GM19238 (cell line): ENCODE data around the gene MCTP1.

ENCODE experiments used
- DNase-seq: peaks from one replicate; pipeline ENCODE4 v3.0.0; 2011; ENCODE audit warnings: low spot score; ENCODE audit not compliant: insufficient read length

MCTP1 gene

DNA sequence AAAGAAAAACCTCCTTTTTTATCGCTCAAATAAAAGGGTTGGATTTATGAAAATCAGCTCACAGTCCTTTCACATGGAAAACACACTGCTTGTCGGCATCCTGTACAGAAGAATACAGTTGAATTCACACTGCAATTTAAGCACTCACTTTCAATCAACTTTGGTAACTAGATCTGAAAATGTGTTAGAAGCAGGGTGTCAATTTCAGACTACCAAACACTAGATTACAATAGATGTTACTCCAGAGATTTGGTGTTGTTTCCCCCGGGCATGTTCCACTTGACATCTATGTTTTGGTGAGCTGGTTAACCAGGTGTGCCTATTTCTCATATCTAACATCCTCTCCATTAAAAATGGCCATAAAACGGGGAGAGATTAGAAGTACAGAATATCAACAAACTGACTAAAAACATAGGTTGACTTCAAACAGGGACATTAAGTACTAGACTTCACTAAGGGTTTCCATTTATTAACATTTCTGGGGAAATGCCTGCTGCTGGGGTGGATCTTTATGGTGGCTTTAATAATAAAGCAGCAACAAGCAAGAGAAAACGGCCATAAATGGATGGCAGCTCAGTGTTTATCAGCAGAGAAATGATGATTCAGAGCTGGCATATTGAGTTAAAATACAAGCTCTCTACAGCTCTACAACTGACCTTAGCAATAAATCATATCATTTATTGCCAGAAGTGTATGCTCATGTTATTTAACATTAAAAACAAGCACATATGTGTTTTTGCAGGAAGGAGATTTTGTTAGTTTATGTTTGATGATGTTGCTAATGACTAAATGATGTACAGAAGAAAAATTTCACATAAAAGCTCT is 507.6 kb downstream of the MCTP1 start:
- DNase-seq: no peak

- DNase-seq: no peak
Measured at GRCh38 chr5:94776167-94776566, 508.7 kb downstream of the MCTP1 start.

DNA sequence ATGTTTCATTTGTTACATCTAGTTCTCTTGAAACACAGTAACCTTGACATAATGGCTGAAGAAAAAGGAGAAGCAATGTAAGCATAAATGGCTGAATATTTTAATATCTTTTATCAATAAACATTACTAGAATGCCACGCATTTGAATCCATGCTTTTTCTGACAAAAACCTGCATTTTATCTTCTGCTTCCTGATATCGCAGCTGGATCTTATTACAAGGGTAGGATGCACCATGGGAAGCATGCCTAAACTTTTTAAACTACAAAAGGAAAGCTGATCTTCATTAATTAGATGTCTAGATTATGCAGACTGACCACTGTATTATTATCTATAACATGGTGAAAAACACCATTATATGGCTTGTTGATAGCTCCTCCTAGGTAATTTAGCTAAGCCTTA is 509.8 kb downstream of the MCTP1 start:
- no peak for DNase-seq

- no peak for DNase-seq
Measured at GRCh38 chr5:94771742-94772141, 513.2 kb downstream of the MCTP1 start.

GRCh38 chr5:94769996-94770395 is 514.9 kb downstream of the MCTP1 start:
- DNase-seq: no peak

DNA sequence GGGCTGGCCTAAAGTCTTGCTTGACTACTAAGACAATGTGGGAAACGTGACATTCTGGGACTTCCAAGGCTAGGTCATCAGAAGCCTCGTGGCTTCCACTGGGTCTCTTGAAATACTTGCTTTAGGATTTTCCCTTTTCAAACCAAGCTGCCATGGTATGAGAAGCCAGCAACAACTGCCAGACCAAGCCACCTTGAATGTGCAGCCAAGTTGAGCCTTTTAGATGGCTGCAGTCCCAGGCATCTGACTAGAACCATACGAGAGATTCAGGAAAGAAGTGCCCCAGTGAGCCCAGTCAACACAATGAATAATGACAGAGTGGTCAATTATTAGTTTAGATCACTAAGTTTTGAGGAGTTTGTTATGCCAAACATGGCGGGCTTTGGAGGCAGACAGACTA is 523.1 kb downstream of the MCTP1 start:
- no peak for DNase-seq

- no peak for DNase-seq
Measured at GRCh38 chr5:94761055-94761454, 523.8 kb downstream of the MCTP1 start.

GRCh38 chr5:94759961-94760360 is 524.9 kb downstream of the MCTP1 start:
- no peak for DNase-seq

DNA sequence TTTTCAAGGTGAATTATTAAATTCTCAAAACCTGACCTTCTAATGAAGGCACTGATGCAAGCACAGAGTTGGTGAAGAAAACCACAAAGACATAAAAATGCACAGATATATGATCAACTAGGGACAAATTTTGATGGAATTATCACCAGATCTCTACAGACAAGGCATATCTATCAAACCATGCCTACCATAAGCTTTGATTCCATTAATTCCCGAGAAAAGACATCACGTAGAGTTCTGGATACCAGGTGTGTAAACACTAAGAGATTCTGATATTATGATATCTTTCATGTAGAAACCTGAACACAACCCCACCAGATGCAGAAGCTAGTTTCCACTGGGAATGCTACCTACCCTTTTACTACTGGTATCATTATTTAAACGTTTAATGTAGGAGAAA is 525.9 kb downstream of the MCTP1 start:
- no peak for DNase-seq

DNA sequence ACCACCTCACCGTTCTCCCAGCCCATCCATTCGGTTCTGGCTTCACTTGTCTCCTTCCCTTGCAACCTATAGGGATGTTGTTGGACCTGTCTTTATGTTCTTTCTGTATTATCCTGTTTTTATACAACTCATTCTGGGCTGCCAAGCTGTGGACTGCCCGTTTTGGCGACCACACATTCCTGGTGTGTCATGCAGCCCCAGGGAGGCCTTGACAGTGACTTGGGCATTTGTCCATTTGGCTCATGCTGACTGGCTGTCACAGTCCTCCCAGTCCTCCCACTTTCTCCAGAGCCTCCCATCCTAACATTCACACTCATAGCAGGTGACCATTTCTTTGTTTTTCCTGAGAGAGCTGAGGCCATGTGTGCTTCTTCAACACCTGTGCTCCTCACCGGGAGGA is 530.1 kb downstream of the MCTP1 start:
- no peak for DNase-seq

DNA sequence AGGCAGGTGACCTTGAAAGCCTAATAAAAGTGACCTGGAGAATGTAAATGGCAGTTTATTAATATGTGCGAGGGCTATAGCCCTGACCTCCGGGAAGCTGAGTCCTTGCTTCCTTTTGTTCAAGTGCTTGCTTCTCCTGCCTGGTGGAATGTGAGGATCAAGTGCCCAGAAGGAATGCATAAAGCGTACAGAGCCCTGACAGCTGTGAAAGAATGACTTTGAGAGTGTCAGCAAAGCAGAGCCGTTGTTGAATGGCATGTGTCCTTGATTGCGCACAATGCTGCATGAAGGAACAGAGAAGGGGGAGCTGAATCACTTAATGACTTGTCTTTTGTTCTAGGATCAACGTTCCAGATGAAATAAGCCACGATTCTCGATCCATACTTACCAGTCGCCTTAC is 533.4 kb downstream of the MCTP1 start:
- DNase-seq: no peak

GRCh38 chr5:94750681-94751080 is 534.2 kb downstream of the MCTP1 start:
- DNase-seq: no peak

- DNase-seq: no peak
Measured at GRCh38 chr5:94749042-94749441, 535.9 kb downstream of the MCTP1 start.

GRCh38 chr5:94748212-94748611 is 536.7 kb downstream of the MCTP1 start:
- no peak for DNase-seq

DNA sequence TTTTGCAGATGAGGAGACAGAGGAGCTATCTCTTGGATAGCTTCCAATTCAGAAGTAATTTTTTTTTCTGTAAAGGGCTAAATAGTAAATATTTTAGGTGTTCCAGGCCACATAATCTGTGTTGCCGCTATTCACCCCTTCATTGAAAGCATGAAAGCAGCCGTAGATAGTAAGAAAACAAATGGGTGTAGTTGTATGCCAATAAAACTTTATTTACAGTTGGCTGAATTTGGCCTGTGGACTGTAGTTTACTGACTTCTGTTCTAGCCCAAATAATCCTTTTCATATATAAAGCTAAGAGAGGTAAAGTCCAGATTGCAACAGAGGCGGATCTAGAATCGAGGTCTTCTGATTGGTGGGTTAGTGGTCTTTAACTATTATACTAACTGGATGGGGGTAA is 537.5 kb downstream of the MCTP1 start:
- DNase-seq: no peak

- no peak for DNase-seq
Measured at GRCh38 chr5:94746731-94747124, 538.2 kb downstream of the MCTP1 start.

DNA sequence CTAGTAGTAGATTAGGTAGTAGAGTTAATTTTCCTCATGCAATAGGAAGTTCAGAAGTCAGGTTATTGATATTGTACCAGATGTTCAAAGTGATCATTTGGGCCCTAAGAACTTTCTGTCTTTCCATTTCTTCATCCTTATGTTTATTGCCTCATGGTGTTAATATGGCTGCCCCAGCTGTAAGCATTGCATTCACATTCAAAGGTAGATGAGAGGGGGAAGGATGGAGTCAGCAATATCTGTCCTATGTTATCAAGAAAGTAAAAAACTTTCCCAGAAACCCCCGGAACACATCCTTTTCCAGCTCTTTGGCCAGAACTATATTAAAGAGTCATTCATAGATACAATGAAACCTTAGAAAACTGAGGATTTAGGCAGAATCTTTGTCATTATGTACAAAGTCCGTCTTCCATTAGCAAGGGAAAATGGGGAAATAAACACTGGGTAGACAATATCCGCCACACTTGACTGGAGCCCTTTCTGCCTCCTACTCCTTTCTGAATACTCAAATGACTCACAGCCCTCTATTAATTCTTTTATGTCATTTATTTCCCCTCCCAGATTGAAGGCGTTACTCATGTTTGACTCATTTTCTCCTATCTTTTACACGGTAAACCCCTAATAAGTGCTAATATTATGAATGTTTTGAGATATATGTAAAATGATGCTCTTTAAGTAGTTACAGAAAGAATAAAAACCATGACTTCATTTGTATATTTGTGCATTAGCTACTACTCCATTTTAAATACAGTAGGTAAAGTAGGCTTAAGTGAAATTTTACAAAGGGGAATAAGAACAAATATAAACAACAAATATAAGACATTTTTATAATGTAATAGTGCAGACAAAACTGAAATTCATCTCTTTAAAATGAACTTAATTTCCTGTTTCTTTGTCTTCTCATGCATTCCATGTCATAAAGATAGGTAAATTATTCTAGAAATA is 538.8 kb downstream of the MCTP1 start:
- no peak for DNase-seq

- DNase-seq: no peak
Measured at GRCh38 chr5:94744906-94745305, 540.0 kb downstream of the MCTP1 start.

GRCh38 chr5:94742852-94743251 is 542.0 kb downstream of the MCTP1 start:
- DNase-seq: no peak

GRCh38 chr5:94740286-94740685 is 544.6 kb downstream of the MCTP1 start:
- no peak for DNase-seq

DNA sequence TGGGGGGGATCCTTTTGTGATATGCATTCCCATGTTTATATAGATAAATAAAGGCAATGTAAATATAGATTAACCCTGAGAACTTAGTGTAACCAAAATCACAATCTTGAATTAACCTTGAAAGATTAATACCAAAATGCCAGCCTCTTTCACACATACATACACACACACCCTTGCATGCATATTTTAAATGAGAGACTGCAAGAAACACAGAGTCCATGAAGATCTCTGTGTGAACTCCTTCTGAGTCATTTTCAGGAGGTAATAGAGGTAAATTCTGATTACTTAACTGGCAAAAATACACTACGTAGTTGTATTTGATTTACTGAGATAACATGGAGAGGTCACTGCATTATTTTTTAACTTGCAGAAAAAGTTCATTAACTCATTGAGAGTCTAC is 548.4 kb downstream of the MCTP1 start:
- DNase-seq: no peak

GRCh38 chr5:94731471-94731870 is 553.4 kb downstream of the MCTP1 start:
- no peak for DNase-seq
